Measurements from ENCODE around the gene SPAG16. TPM values are rescaled to one million over a fixed set of nuclear protein-coding genes. Genes with fewer than 3 reads are reported as not detected.

The SPAG16 gene
- total RNA-seq, 1 experiment from 2014 or later = 0.30 TPM

DNA sequence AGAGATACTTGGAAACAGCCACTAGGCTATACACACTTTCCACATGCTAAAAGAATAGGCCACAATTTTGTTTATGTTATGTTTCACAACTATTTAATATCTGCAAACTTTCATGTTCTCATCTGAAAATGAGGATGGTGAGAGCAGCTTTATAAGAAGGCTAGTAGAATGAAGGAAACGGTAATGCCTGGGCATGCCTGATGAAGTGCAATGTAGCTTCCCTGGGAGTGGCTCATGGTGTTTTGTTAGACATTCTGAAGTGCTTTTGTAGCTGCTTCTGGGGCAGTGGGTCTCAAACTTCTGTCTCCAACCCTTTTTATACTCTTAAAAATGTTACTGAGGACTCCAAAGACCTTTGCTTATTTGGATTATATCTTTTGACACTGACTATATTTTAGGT lies 933.3 kb downstream of the SPAG16 start:
- H3K4me2 ChIP-seq (ENCODE audit: low read length) = no peak overlapping the region
- no peaks in the 10 kb centered on the region for H3K79me2 ChIP-seq (ENCODE audit: insufficient read depth, low read length)
- no peak overlapping the region for H3K9ac ChIP-seq (ENCODE audit: low read length)
- no peaks in the 10 kb centered on the region for H3K27me3 ChIP-seq (ENCODE audit: insufficient read depth, low read length)
- H3K27ac ChIP-seq (ENCODE audit: low read depth, low read length) = no peak overlapping the region
- ATAC-seq (no peak), DNase-seq (ENCODE audit: low read depth, low spot score) (no peak)
- intact Hi-C loops (cut with micrococcal nuclease) = no loop called here
- no peaks in the 10 kb centered on the region for H4K20me1 ChIP-seq (ENCODE audit: insufficient read depth)
- TF ChIP-seq FOSL1 (IDR thresholded peaks at IDR 0.05; ENCODE audit: low read depth) = no peak
- no peak for TF ChIP-seq SP1 (IDR thresholded peaks at IDR 0.05; ENCODE audit: low read depth)
- TF ChIP-seq POLR2A (IDR thresholded peaks at IDR 0.05; ENCODE audit: borderline replicate concordance, extremely low read depth, insufficient read depth, insufficient read length) = no peak
- no peaks in the 10 kb centered on the region for H3K9me3 ChIP-seq (ENCODE audit: control insufficient read depth in 1 of 2, insufficient read depth in 1 of 2, low read depth in 1 of 2, low read length in 2 of 2)
- no peak overlapping the region for H2AFZ ChIP-seq (ENCODE audit: low read depth, low read length, poor library complexity, severe bottlenecking)
- BruUV-seq (replicated peaks) = no TSS peak
- no peaks in the 10 kb centered on the region for H3K4me1 ChIP-seq (ENCODE audit: control insufficient read depth in 1 of 2, insufficient read depth in 2 of 2, low read length in 2 of 2)
- no peak overlapping the region for H3K4me3 ChIP-seq (replicated peaks in 1 of 2; ENCODE audit: low read depth in 1 of 2, low read length in 2 of 2)
- CTCF ChIA-PET = no interaction called here
- POLR2A ChIA-PET = no interaction called here
- RAD21 ChIA-PET (ENCODE audit: low non-redundant PET in 1 of 2, low total read pairs in 2 of 2, uncharacterized antibody in 2 of 2, unreplicated experiment in 2 of 2) = no interaction called here
- H3K36me3 ChIP-seq (ENCODE audit: control insufficient read depth in 1 of 2, insufficient read depth in 2 of 2, low read length in 2 of 2) = no peaks in the 10 kb centered on the region
- H3K9me2 ChIP-seq (ENCODE audit: insufficient read depth) = no peaks in the 10 kb centered on the region

- Histone ChIP-seq H3K36me3 (ENCODE audit: control insufficient read depth in 1 of 2, insufficient read depth in 2 of 2, low read length in 2 of 2) (no peaks in the 10 kb centered on the region), H3K27ac (ENCODE audit: low read depth, low read length) (no peak overlapping the region), H3K4me1 (ENCODE audit: control insufficient read depth in 1 of 2, insufficient read depth in 2 of 2, low read length in 2 of 2) (no peaks in the 10 kb centered on the region), H3K27me3 (ENCODE audit: insufficient read depth, low read length) (no peaks in the 10 kb centered on the region), H2AFZ (ENCODE audit: low read depth, low read length, poor library complexity, severe bottlenecking) (no peak overlapping the region), H3K79me2 (ENCODE audit: insufficient read depth, low read length) (no peaks in the 10 kb centered on the region), H3K4me3 (replicated peaks in 1 of 2; ENCODE audit: low read depth in 1 of 2, low read length in 2 of 2) (no peak overlapping the region), H3K9ac (ENCODE audit: low read length) (no peak overlapping the region), H3K9me3 (ENCODE audit: control insufficient read depth in 1 of 2, insufficient read depth in 1 of 2, low read depth in 1 of 2, low read length in 2 of 2) (no peaks in the 10 kb centered on the region), H3K9me2 (ENCODE audit: insufficient read depth) (no peaks in the 10 kb centered on the region), H3K4me2 (ENCODE audit: low read length) (no peak overlapping the region), H4K20me1 (ENCODE audit: insufficient read depth) (no peaks in the 10 kb centered on the region)
- intact Hi-C loops (cut with micrococcal nuclease) = no loop called here
- RAD21 ChIA-PET (ENCODE audit: low non-redundant PET in 1 of 2, low total read pairs in 2 of 2, uncharacterized antibody in 2 of 2, unreplicated experiment in 2 of 2) = no interaction called here
- BruUV-seq (replicated peaks) = no TSS peak
- DNase-seq (ENCODE audit: low read depth, low spot score) (no peak), ATAC-seq (no peak)
- CTCF ChIA-PET = no interaction called here
- POLR2A ChIA-PET = no interaction called here
- TF ChIP-seq, protein P1, sequence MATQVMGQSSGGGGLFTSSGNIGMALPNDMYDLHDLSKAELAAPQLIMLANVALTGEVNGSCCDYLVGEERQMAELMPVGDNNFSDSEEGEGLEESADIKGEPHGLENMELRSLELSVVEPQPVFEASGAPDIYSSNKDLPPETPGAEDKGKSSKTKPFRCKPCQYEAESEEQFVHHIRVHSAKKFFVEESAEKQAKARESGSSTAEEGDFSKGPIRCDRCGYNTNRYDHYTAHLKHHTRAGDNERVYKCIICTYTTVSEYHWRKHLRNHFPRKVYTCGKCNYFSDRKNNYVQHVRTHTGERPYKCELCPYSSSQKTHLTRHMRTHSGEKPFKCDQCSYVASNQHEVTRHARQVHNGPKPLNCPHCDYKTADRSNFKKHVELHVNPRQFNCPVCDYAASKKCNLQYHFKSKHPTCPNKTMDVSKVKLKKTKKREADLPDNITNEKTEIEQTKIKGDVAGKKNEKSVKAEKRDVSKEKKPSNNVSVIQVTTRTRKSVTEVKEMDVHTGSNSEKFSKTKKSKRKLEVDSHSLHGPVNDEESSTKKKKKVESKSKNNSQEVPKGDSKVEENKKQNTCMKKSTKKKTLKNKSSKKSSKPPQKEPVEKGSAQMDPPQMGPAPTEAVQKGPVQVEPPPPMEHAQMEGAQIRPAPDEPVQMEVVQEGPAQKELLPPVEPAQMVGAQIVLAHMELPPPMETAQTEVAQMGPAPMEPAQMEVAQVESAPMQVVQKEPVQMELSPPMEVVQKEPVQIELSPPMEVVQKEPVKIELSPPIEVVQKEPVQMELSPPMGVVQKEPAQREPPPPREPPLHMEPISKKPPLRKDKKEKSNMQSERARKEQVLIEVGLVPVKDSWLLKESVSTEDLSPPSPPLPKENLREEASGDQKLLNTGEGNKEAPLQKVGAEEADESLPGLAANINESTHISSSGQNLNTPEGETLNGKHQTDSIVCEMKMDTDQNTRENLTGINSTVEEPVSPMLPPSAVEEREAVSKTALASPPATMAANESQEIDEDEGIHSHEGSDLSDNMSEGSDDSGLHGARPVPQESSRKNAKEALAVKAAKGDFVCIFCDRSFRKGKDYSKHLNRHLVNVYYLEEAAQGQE (IDR thresholded peaks at IDR 0.05; ENCODE audit: low read depth) = no peak
- no peak for TF ChIP-seq FOSL1 (IDR thresholded peaks at IDR 0.05; ENCODE audit: low read depth)
- TF ChIP-seq, protein P2, sequence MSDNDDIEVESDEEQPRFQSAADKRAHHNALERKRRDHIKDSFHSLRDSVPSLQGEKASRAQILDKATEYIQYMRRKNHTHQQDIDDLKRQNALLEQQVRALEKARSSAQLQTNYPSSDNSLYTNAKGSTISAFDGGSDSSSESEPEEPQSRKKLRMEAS (IDR thresholded peaks at IDR 0.05) = no peak
- no peak for TF ChIP-seq EZH2phosphoT487 (IDR thresholded peaks at IDR 0.05; ENCODE audit: borderline replicate concordance)
- no peak for TF ChIP-seq SP1 (IDR thresholded peaks at IDR 0.05; ENCODE audit: low read depth)
- TF ChIP-seq CBX3 (IDR thresholded peaks at IDR 0.05; ENCODE audit: low read depth) = no peak
- no peak for TF ChIP-seq YY1 (IDR thresholded peaks at IDR 0.05; ENCODE audit: extremely low read depth, insufficient replicate concordance, low read depth, low read length)
- TF ChIP-seq, protein P3, sequence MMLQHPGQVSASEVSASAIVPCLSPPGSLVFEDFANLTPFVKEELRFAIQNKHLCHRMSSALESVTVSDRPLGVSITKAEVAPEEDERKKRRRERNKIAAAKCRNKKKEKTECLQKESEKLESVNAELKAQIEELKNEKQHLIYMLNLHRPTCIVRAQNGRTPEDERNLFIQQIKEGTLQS (IDR thresholded peaks at IDR 0.05) = no peak
- TF ChIP-seq ZFX (IDR thresholded peaks at IDR 0.05) = no peak
- TF ChIP-seq JUND (IDR thresholded peaks at IDR 0.05) = no peak
- TF ChIP-seq POLR2A (IDR thresholded peaks at IDR 0.05; ENCODE audit: borderline replicate concordance, extremely low read depth, insufficient read depth, insufficient read length) = no peak
Measured at GRCh38 chr2:214220251-214220650, 936.0 kb downstream of the SPAG16 start.
